PC-3 (cell line): ENCODE data around the gene EIF4G3. TPM values are rescaled to one million over a fixed set of nuclear protein-coding genes. Genes with fewer than 3 reads are reported as not detected.

Experiments
- ATAC-seq: fragments of 200-7000 bp; cut with Tn5 transposase; 2 replicates; pipeline ENCODE4 v1.9.1; 2020; ENCODE audit warnings: mild to moderate bottlenecking, moderate library complexity
- BruUV-seq: library from RNA; stranded (reverse); fragments of 400-500 nt; replicated peaks from 2 replicates; lab custom pipeline; 2021; lab: Mats Ljungman, UMichigan
- CTCF ChIA-PET: fragments of 300-600 bp; sonication (Branson Sonifier 250); formaldehyde crosslinking; loops from one replicate; lab custom pipeline; 2022; ENCODE audit warnings: antibody characterized with exemption; lab: Charles Lee
- POLR2A ChIA-PET: fragments of 300-600 bp; sonication (Branson Sonifier 250); formaldehyde crosslinking; loops from one replicate; lab custom pipeline; 2022; ENCODE audit warnings: antibody characterized with exemption; ENCODE audit not compliant: unreplicated experiment; lab: Charles Lee
- DNase-seq: peaks from one replicate; pipeline ENCODE4 v3.0.0-alpha.2; 2015
- H2AFZ ChIP-seq: fragments of 300-600 bp; sonication (generic); 2 replicates; pipeline ENCODE4 v1.6.0; 2016; ENCODE audit warnings: antibody characterized with exemption, low read length
- H3F3A ChIP-seq: fragments of 300-600 bp; sonication (generic); one replicate; pipeline ENCODE4 v1.6.0; 2017; ENCODE audit warnings: antibody characterized with exemption, low read length, control low read depth, mild to moderate bottlenecking; ENCODE audit not compliant: unreplicated experiment
- H3K27ac ChIP-seq: fragments of 300-600 bp; sonication (generic); 2 replicates; pipeline ENCODE4 v1.5.1; 2016; ENCODE audit warnings: mild to moderate bottlenecking, low read length
- H3K27me3 ChIP-seq: fragments of 300-600 bp; sonication (generic); 2 replicates; pipeline ENCODE4 v1.6.1; 2016; ENCODE audit warnings: low read length, mixed read lengths
- H3K36me3 ChIP-seq: fragments of 300-600 bp; sonication (generic); 2 replicates; pipeline ENCODE4 v1.6.1; 2016; ENCODE audit warnings: low read depth, mixed run types, low read length, mixed read lengths
- H3K4me1 ChIP-seq: fragments of 300-600 bp; sonication (generic); 2 replicates; pipeline ENCODE4 v1.5.1; 2016; ENCODE audit warnings: low read length; ENCODE audit not compliant: insufficient read depth
- H3K4me2 ChIP-seq: fragments of 300-600 bp; sonication (generic); 2 replicates; pipeline ENCODE4 v1.6.0; 2016; ENCODE audit warnings: low read length
- H3K4me3 ChIP-seq: fragments of 300-600 bp; sonication (generic); 2 replicates; pipeline ENCODE4 v1.5.1; 2016; ENCODE audit warnings: mild to moderate bottlenecking, low read length, mixed read lengths
- H3K79me2 ChIP-seq: fragments of 300-600 bp; sonication (generic); 2 replicates; pipeline ENCODE4 v1.6.1; 2017; ENCODE audit warnings: low read length, mixed read lengths
- H3K9ac ChIP-seq: fragments of 300-600 bp; sonication (generic); 2 replicates; pipeline ENCODE4 v1.6.0; 2016; ENCODE audit warnings: mild to moderate bottlenecking, low read length
- H3K9me2 ChIP-seq: fragments of 300-600 bp; sonication (generic); replicated peaks from 2 replicates; pipeline ENCODE4 v1.6.1; 2016; ENCODE audit warnings: mixed run types, low read length, mixed read lengths
- H3K9me3 ChIP-seq: fragments of 300-600 bp; sonication (generic); 2 replicates; pipeline ENCODE4 v1.6.1; 2016; ENCODE audit warnings: low read length, mixed read lengths
- H4K20me1 ChIP-seq: fragments of 300-600 bp; sonication (generic); 2 replicates; pipeline ENCODE4 v1.6.1; 2016; ENCODE audit warnings: low read length, mixed read lengths
- CTCF ChIP-seq: fragments of 300-600 bp; sonication (generic); conservative IDR thresholded peaks from 2 replicates; pipeline ENCODE4 v1.5.1; 2017; ENCODE audit warnings: antibody characterized with exemption, low read depth, mild to moderate bottlenecking, low read length
- EZH2 ChIP-seq: fragments of 300-600 bp; sonication (generic); IDR thresholded peaks from one replicate; pipeline ENCODE4 v1.6.1; 2017; ENCODE audit warnings: antibody characterized with exemption, mild to moderate bottlenecking, low read length; ENCODE audit not compliant: unreplicated experiment
- EZH2phosphoT487 ChIP-seq: fragments of 300-600 bp; sonication (generic); IDR thresholded peaks from 2 replicates; pipeline ENCODE4 v1.6.1; 2018; ENCODE audit warnings: mild to moderate bottlenecking, antibody characterized with exemption, low read length, borderline replicate concordance
- intact Hi-C: fragments of 100-400 bp; cut with micrococcal nuclease; formaldehyde crosslinking; loops from 2 replicates; pipeline ENCODE4 v1.9.0; 2023
- total RNA-seq: library from RNA; depleted of rRNA; stranded (reverse); fragments of >200 nt; gene quantifications from 2 replicates; pipeline ENCODE4 v1.2.3, GENCODE V29; 2014

EIF4G3 gene
- total RNA-seq, 1 experiment from 2014 or later, result 16.9 TPM

GRCh38 chr1:20785907-20786252, 390.8 kb downstream of the EIF4G3 start:
- Histone ChIP-seq H3K9me3 (no peaks in the 10 kb centered on the region), H3K4me1 (peaks cover 26% of the 10 kb centered on the region), H2AFZ (peak overlapping the region; percentile 67), H3K9me2 (no peaks in the 10 kb centered on the region), H3K79me2 (peaks cover 56% of the 10 kb centered on the region), H3F3A (peaks cover 3% of the 10 kb centered on the region), H4K20me1 (peaks cover 48% of the 10 kb centered on the region), H3K4me3 (peak overlapping the region; percentile 98), H3K36me3 (peaks cover under 1% of the 10 kb centered on the region; the same call in 1 of the 2 replicates), H3K4me2 (peak overlapping the region; percentile 90), H3K9ac (peak overlapping the region; percentile 96), H3K27ac (peak overlapping the region; percentile 71), H3K27me3 (no peaks in the 10 kb centered on the region)
- no peak for TF ChIP-seq CTCF
- no peak for TF ChIP-seq EZH2phosphoT487
- no peak for TF ChIP-seq EZH2
- no peak for ATAC-seq
- ChIA-PET CTCF (interaction anchor here (1.7 kb wide), 1 partner anchor 89 kb away, joined by 9 read pairs; no protein-coding TSS in a partner anchor), POLR2A (interaction anchor here (0.6 to 0.8 kb wide), 3 partner anchors 64 to 553 kb away, joined by 3 to 5 read pairs (median 3); no protein-coding TSS in a partner anchor)
- BruUV-seq, result no TSS peak
- DNase-seq, result peak; percentile 4
- intact Hi-C loops, result loop anchor here (2.0 to 5.0 kb wide), 6 partner anchors 53 to 411 kb away; partner anchors contain the start of genes DDOST and SH2D5

- peaks cover 88% of the 10 kb centered on the region for H3K36me3 ChIP-seq
- CTCF ChIA-PET, result no interaction called here
Observed at GRCh38 chr1:20775700-20776099, 401.0 kb downstream of the EIF4G3 start.

GRCh38 chr1:20771780-20772179, 404.9 kb downstream of the EIF4G3 start:
- intact Hi-C loops, result no loop called here
- CTCF ChIA-PET, result no interaction called here

More at GRCh38 chr1:20775700-20776099, 401.0 kb downstream of the EIF4G3 start:
- Histone ChIP-seq H3K9ac (no peak overlapping the region), H3K4me3 (no peak overlapping the region), H3K27ac (no peak overlapping the region), H3K79me2 (peaks cover 67% of the 10 kb centered on the region), H3K4me2 (no peak overlapping the region), H3K27me3 (no peaks in the 10 kb centered on the region), H3K9me2 (no peaks in the 10 kb centered on the region), H3K9me3 (no peaks in the 10 kb centered on the region), H3K4me1 (no peaks in the 10 kb centered on the region; the same call in 1 of the 2 replicates), H2AFZ (no peak overlapping the region), H3F3A (no peaks in the 10 kb centered on the region), H4K20me1 (peaks cover 44% of the 10 kb centered on the region)
- no peak for TF ChIP-seq EZH2phosphoT487
- no TSS peak for BruUV-seq
- intact Hi-C loops, result no loop called here
- ATAC-seq (no peak), DNase-seq (no peak)
- POLR2A ChIA-PET, result no interaction called here

More at GRCh38 chr1:20771780-20772179, 404.9 kb downstream of the EIF4G3 start:
- Histone ChIP-seq H3K9me3 (no peaks in the 10 kb centered on the region), H3K9me2 (no peaks in the 10 kb centered on the region), H3K4me1 (no peaks in the 10 kb centered on the region; the same call in 1 of the 2 replicates), H3K9ac (no peak overlapping the region), H3K4me3 (no peak overlapping the region), H4K20me1 (peaks cover 17% of the 10 kb centered on the region), H3K27me3 (no peaks in the 10 kb centered on the region), H3K4me2 (no peak overlapping the region), H3F3A (no peaks in the 10 kb centered on the region), H3K27ac (no peak overlapping the region), H3K36me3 (peaks cover 91% of the 10 kb centered on the region), H2AFZ (no peak overlapping the region), H3K79me2 (peaks cover 29% of the 10 kb centered on the region)
- no peak for TF ChIP-seq CTCF
- TF ChIP-seq EZH2, result no peak
- no peak for TF ChIP-seq EZH2phosphoT487
- ATAC-seq (no peak), DNase-seq (no peak)
- BruUV-seq, result no TSS peak
- POLR2A ChIA-PET, result no interaction called here
